ENCODE measurements around the gene LRRC14B. TPM values are rescaled to one million over a fixed set of nuclear protein-coding genes. Genes with fewer than 3 reads are reported as not detected.

Gene LRRC14B
- total RNA-seq, 1 donor from 2014 or later: not detected

GRCh38 chr5:172841-173251 is 18.4 kb upstream of the LRRC14B start:
- Histone ChIP-seq H3K27me3 (no peaks in the 10 kb centered on the region), H3K27ac (no peak overlapping the region), H3K36me3 (no peaks in the 10 kb centered on the region), H3K9me3 (no peaks in the 10 kb centered on the region), H3K4me1 (peaks cover 8% of the 10 kb centered on the region), H3K4me3 (no peak overlapping the region)
- intact Hi-C loops (cut with DNase I): no loop called here
- ATAC-seq: no peak
- DNase-seq: peak; percentile 22
- no peak for TF ChIP-seq CTCF (IDR thresholded peaks at IDR 0.05)

- no peaks in the 10 kb centered on the region for H3K27me3 ChIP-seq
- H3K27ac ChIP-seq: no peak overlapping the region
- H3K36me3 ChIP-seq: no peaks in the 10 kb centered on the region
- H3K4me1 ChIP-seq: peaks cover 8% of the 10 kb centered on the region
- H3K9me3 ChIP-seq: no peaks in the 10 kb centered on the region
- DNase-seq (peak; percentile 61), ATAC-seq (no peak)
- H3K4me3 ChIP-seq: no peak overlapping the region
- intact Hi-C loops (cut with DNase I): no loop called here
- no peak for TF ChIP-seq CTCF (IDR thresholded peaks at IDR 0.05)
Observed at GRCh38 chr5:173392-174290, 17.7 kb upstream of the LRRC14B start.

- intact Hi-C loops (cut with DNase I): no loop called here
- no peak for DNase-seq
- H3K4me1 ChIP-seq: peaks cover 3% of the 10 kb centered on the region
- H3K27ac ChIP-seq: no peak overlapping the region
- no peak overlapping the region for H3K4me3 ChIP-seq
- TF ChIP-seq CTCF (IDR thresholded peaks at IDR 0.05): no peak
- H3K9me3 ChIP-seq: no peaks in the 10 kb centered on the region
- no peaks in the 10 kb centered on the region for H3K36me3 ChIP-seq
- ATAC-seq: no peak
- H3K27me3 ChIP-seq: no peaks in the 10 kb centered on the region
Observed at GRCh38 chr5:174291-174600, 17.0 kb upstream of the LRRC14B start.

GRCh38 chr5:174876-175465 is 16.3 kb upstream of the LRRC14B start:
- Histone ChIP-seq H3K9me3 (no peaks in the 10 kb centered on the region), H3K27ac (no peak overlapping the region), H3K27me3 (no peaks in the 10 kb centered on the region), H3K36me3 (no peaks in the 10 kb centered on the region), H3K4me3 (no peak overlapping the region), H3K4me1 (no peaks in the 10 kb centered on the region)
- DNase-seq (no peak), ATAC-seq (no peak)
- intact Hi-C loops (cut with DNase I): no loop called here
- TF ChIP-seq CTCF (IDR thresholded peaks at IDR 0.05): no peak

GRCh38 chr5:176296-176823 is 14.9 kb upstream of the LRRC14B start:
- TF ChIP-seq CTCF (IDR thresholded peaks at IDR 0.05): no peak
- H3K9me3 ChIP-seq: no peaks in the 10 kb centered on the region
- no peak for DNase-seq
- intact Hi-C loops (cut with DNase I): no loop called here
- H3K27me3 ChIP-seq: no peaks in the 10 kb centered on the region
- no peak overlapping the region for H3K27ac ChIP-seq
- no peaks in the 10 kb centered on the region for H3K36me3 ChIP-seq
- H3K4me3 ChIP-seq: no peak overlapping the region
- ATAC-seq: no peak
- H3K4me1 ChIP-seq: no peaks in the 10 kb centered on the region

All from upper lobe of right lung (tissue), 1 donor.